ACC112 (cell line): ENCODE measurements around the gene EXD2.
A peak's percentile ranks its signal among the peaks of the same experiment; 100 is the strongest.

Experiments used
- H2AFZ ChIP-seq: fragments of 200-600 bp; sonication (generic); one replicate; pipeline ENCODE4 v1.6.0; 2017; ENCODE audit warnings: antibody characterized with exemption, low read length; ENCODE audit not compliant: unreplicated experiment
- H3K27ac ChIP-seq: fragments of 200-600 bp; sonication (generic); 2 replicates; pipeline ENCODE4 v1.5.1; 2014; ENCODE audit warnings: low read depth, mild to moderate bottlenecking, antibody characterized with exemption, low read length, moderate library complexity
- H3K27me3 ChIP-seq: fragments of 200-600 bp; sonication (generic); 2 replicates; pipeline ENCODE4 v1.6.1; 2014; ENCODE audit warnings: mild to moderate bottlenecking, antibody characterized with exemption, low read length, moderate library complexity, mixed read lengths; ENCODE audit not compliant: insufficient read depth
- H3K36me3 ChIP-seq: fragments of 200-600 bp; sonication (generic); 2 replicates; pipeline ENCODE4 v1.6.1; 2016; ENCODE audit warnings: mild to moderate bottlenecking, antibody characterized with exemption, low read length, moderate library complexity, mixed read lengths; ENCODE audit not compliant: insufficient read depth
- H3K4me1 ChIP-seq: fragments of 200-600 bp; sonication (generic); one replicate; pipeline ENCODE4 v1.6.1; 2016; ENCODE audit warnings: low read length, mixed read lengths; ENCODE audit not compliant: insufficient read depth, unreplicated experiment, control insufficient read depth
- H3K4me3 ChIP-seq: fragments of 200-600 bp; sonication (generic); 2 replicates; pipeline ENCODE4 v1.5.1; 2014; ENCODE audit warnings: mild to moderate bottlenecking, low read depth, low read length
- H3K79me2 ChIP-seq: fragments of 200-600 bp; sonication (generic); one replicate; pipeline ENCODE4 v1.6.0; 2016; ENCODE audit warnings: low read length; ENCODE audit not compliant: control insufficient read depth, unreplicated experiment, insufficient read depth

EXD2 gene, protein sequence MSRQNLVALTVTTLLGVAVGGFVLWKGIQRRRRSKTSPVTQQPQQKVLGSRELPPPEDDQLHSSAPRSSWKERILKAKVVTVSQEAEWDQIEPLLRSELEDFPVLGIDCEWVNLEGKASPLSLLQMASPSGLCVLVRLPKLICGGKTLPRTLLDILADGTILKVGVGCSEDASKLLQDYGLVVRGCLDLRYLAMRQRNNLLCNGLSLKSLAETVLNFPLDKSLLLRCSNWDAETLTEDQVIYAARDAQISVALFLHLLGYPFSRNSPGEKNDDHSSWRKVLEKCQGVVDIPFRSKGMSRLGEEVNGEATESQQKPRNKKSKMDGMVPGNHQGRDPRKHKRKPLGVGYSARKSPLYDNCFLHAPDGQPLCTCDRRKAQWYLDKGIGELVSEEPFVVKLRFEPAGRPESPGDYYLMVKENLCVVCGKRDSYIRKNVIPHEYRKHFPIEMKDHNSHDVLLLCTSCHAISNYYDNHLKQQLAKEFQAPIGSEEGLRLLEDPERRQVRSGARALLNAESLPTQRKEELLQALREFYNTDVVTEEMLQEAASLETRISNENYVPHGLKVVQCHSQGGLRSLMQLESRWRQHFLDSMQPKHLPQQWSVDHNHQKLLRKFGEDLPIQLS

DNA sequence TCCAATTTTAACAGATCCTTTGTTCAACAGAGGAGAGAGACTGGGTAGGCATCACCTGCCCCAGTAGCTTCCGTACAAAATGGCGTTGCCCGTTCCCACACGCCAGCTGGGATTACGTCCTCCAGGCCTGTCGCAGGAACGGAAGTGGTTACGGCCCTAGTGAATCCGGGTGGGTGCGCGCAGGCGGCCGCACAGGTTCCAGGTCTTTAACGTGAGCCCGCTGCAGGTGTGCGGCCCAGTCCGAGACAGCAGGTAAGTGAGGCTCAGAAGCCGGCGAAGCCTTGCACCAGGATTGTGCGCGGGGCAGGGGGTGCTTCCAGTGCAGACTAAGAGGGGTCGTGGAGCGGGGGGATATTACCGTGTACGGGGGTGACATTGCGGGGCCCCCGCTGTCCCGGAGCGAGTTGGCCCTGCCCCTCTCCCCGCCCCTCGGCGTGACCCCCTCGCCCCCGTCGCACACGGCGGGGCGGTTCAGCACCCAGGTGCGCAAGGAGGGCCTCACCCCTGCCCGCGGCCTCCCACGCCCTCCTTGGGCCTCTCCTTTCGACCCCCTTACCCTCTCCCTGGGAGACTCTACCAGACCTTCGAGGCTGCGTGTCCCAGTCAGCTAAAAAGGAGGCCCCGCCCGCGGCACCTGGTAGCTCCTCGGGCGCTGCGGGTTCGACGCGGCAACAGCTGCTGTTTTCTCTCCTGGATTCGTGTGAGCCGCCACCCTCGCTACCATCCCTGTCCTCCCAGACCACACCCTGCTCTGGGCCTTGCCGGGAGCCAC lies at the start of gene EXD2:
EXD2 (plus strand) TSS at position 159 of the 772 bp plus-strand sequence. CDS start 17,973 bp downstream, outside the sequence.
- Histone ChIP-seq H3K36me3 (no peaks in the 10 kb centered on the region), H3K27ac (no peak within 1 kb of the TSS), H2AFZ (peak within 1 kb of the TSS; percentile 93), H3K4me1 (peaks cover 4% of the 10 kb centered on the region), H3K27me3 (no peaks in the 10 kb centered on the region), H3K79me2 (peaks cover 11% of the 10 kb centered on the region), H3K4me3 (peak within 1 kb of the TSS; percentile 93)

DNA sequence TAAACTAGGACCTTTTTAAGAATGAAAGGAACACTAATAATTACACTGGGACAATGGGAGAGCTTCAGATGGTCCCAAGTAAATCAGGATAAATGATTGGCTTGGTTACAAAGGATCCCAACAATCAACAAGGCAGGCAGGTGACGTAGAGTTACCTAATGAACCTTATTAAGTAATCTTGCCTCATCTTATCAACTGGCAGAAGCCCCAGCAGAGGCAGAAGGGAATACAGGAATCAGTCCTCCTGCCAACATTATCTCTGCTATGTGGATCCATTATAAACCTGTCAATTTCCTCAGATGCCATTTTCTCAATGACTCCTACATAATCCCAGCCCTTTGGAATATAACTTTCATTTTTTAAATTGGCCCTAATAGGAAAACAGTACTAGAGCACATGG lies 49.7 kb upstream of the EXD2 start:
- H3K27ac ChIP-seq, result no peak overlapping the region
- H3K27me3 ChIP-seq, result no peaks in the 10 kb centered on the region
- no peak overlapping the region for H3K4me3 ChIP-seq
- H3K36me3 ChIP-seq, result no peaks in the 10 kb centered on the region
- no peak overlapping the region for H2AFZ ChIP-seq
- peaks cover 49% of the 10 kb centered on the region for H3K79me2 ChIP-seq
- peaks cover 14% of the 10 kb centered on the region for H3K4me1 ChIP-seq

DNA sequence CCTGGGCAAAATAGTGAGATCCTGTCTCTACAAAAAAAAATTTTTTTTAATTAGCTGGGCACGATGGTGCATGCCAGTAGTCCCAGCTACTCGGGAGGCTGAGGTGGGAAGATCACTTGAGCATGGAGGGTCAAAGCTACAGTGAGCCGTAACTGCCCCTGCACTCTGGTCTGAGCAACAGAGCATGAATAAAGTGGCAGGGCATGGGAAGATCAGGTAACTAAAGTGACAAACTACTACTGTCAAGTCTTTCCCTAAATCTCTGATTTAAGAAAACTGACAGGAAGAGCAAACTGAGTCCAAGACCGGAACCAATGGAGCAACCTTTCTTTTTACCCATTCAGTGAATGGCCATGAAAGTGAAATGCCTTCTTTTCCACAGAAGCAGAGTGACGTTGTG lies 49.2 kb upstream of the EXD2 start:
- no peak overlapping the region for H3K4me3 ChIP-seq
- peaks cover 51% of the 10 kb centered on the region for H3K79me2 ChIP-seq
- H3K36me3 ChIP-seq, result peaks cover 4% of the 10 kb centered on the region; the same call in 1 of the 2 replicates
- H3K27me3 ChIP-seq, result no peaks in the 10 kb centered on the region
- H3K27ac ChIP-seq, result no peak overlapping the region
- H2AFZ ChIP-seq, result no peak overlapping the region
- peaks cover 14% of the 10 kb centered on the region for H3K4me1 ChIP-seq

DNA sequence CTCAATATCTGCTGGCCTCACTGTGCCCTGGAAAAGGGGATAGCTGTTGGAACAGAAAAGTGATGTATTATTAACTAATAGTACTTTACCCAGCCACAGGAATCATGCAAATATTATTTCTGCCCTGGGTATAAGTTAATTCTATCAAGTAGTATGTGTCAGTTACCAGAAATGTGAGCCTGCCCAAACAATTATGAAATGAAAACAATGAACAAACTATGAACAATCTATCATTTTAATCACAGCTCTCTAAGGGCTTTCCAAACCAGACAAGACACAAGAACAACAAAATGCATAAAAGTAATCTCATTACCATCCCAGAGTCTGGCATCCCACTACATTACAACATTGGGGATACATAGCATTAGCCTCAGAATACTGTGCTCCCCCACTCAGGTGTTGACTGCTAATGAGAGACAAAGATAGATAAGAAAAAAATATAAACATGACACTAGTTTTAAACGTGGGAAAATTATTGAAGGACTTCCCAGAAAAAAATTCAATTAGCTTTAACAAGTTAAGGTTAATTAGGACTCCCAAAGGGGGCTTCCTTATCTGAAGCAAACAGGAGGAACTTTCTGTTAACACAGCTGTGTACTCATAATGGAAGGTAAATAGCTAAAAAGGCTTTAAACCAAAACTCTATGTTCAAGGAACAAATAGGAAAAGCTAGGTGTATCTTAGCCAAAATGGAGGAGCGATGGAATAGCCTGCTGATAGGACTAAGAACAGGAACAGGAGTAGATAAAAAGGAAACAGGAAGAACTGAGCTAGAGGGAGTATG lies 41.6 kb upstream of the EXD2 start:
- peak overlapping the region; percentile 37 for H3K4me3 ChIP-seq
- H3K27ac ChIP-seq, result peak overlapping the region; percentile 39

DNA sequence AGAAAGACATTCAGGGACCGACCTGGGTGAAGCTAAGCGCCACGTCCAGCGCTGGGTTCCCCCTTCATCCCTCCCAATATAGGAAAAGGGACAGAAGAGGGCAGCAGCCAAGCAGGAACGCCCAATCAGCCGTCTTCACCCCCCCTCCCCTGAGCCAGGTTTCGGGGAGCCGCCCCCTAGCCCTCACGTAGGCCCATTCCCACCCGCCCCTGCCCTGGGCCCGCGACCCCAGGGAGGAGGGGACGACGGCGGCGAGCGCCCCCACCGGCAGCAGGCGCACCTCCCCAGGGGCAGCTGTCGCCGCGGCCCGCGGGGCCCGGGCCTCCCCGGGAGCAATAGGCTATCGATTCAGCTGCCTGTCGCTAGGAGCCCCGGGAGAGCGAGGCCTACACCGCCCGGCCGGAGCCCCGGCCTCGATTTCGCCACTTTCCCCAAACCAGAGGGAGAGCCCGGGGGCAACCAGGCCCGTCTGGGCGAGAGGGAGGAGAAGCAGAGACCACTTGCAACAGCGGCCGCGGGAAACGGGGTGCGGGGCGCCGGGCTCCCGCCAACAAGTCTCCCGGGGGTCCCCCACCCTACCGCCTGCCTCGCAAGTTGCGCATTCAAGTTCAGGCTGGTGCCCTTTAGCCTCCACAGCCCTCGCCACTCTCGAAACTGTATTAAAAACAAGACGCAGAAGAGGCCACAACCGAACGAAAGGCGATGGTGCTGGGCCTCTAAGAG lies 39.7 kb upstream of the EXD2 start:
- peaks cover 55% of the 10 kb centered on the region for H3K79me2 ChIP-seq
- peak overlapping the region; percentile 91 for H2AFZ ChIP-seq
- peak overlapping the region; percentile 63 for H3K27ac ChIP-seq
- H3K27me3 ChIP-seq, result no peaks in the 10 kb centered on the region
- peaks cover 26% of the 10 kb centered on the region for H3K4me1 ChIP-seq
- H3K36me3 ChIP-seq, result peaks cover 18% of the 10 kb centered on the region; the same call in 1 of the 2 replicates
- H3K4me3 ChIP-seq, result peak overlapping the region; percentile 92

More for the DNA sequence above, 41.6 kb upstream of the EXD2 start:
- peaks cover 26% of the 10 kb centered on the region for H3K4me1 ChIP-seq
- H3K27me3 ChIP-seq, result no peaks in the 10 kb centered on the region
- H3K79me2 ChIP-seq, result peaks cover 69% of the 10 kb centered on the region
- H3K36me3 ChIP-seq, result peaks cover 18% of the 10 kb centered on the region; the same call in 1 of the 2 replicates
- H2AFZ ChIP-seq, result no peak overlapping the region

DNA sequence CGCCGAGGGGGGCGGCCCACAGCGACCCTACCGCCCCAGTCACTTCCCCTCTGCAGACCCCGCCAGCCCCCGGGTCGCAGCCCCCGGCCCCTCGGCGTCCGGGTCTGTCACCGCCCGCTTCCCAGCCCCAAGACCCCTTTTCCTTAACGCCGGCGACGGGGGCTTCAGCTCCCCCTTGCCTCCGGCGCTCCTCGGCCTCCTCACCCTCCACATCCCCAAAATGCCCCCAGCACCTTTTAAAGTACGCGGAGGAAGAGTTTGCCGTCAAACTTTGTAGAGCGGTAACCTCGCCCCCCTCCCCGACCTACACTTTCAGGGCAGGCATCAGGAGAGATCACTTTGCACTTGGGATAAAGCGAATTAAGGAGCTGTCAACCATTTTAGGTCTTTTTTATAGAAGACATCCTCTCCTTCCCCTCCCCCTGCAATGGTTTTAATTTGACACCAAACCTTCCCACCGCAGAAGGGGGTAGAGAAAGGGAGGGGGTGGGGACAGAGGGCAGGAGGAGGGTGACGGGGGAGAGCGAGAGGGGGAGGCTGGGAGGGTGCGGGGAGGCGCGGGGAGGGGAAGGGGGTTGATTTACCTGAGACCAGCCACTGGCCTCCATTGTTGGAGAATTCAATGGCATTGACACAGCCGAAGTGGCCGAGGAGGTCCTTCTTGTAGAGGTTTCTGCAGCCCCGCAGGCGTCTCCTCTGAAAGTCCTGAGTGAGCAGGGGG lies 39.0 kb upstream of the EXD2 start:
- H3K27me3 ChIP-seq, result no peaks in the 10 kb centered on the region
- H3K4me1 ChIP-seq, result peaks cover 26% of the 10 kb centered on the region
- H3K4me3 ChIP-seq, result peak overlapping the region; percentile 92
- peaks cover 12% of the 10 kb centered on the region; the same call in 1 of the 2 replicates for H3K36me3 ChIP-seq
- H2AFZ ChIP-seq, result peak overlapping the region; percentile 91
- H3K79me2 ChIP-seq, result peaks cover 47% of the 10 kb centered on the region
- H3K27ac ChIP-seq, result peak overlapping the region; percentile 63

DNA sequence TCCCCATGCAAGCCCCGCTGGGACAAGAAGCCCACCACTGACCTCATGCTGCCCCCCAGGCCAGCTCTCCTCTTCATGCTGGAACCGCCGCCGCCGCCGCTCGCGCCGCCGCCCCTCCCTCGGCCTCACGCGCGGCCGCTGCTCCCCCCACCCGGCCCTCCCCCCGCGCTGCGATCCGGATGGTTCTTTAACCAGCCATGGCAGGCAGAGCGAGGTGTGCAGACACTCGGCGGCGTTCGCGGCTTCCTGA lies 38.5 kb upstream of the EXD2 start, which contains the start of gene DCAF5:
DCAF5 (minus strand) TSS at position 218 of the 250 bp plus-strand sequence; CDS start at position 77, 141 bp downstream.
- peak within 1 kb of the TSS; percentile 91 for H2AFZ ChIP-seq
- no peaks in the 10 kb centered on the region for H3K27me3 ChIP-seq
- H3K27ac ChIP-seq, result peak within 1 kb of the TSS; percentile 63
- H3K4me1 ChIP-seq, result peaks cover 26% of the 10 kb centered on the region
- peak within 1 kb of the TSS; percentile 92 for H3K4me3 ChIP-seq
- H3K36me3 ChIP-seq, result peaks cover 8% of the 10 kb centered on the region; the same call in 1 of the 2 replicates
- H3K79me2 ChIP-seq, result peaks cover 43% of the 10 kb centered on the region

DNA sequence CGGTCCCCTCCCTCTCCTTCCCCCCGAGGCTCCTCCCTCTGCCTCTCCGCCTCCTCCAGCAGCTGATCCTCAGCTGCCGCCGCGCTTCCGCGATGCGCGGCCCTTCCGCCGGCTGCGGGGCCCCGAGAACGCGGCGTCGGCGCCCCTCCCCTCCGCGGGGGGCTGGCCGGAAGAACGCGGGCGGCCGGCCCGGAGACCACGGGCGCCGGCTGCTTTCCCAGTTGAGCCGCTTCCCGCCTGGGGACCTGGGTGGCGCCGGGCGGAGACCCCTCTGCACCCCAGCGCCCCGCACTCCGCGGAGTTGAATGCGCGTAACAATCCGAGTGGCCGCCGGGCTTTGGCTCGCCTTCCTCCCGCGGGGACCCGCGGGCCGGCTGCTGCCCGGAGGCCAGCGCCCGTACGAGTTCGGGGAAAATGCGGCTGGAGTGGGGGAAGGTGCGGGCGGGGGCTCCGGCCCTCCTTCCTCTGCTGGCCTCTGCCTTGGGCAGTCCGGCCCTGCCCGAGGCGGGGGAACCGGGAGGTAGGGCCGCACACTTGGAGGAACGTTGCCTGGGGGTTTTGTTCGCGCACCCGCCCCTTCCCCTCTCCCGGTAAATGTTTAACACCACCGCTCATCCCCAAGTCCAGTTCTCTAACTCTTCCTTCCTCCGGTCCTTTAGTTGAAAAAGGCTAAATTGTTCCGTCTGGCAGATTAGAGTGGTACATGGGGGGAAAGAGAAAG lies 38.0 kb upstream of the EXD2 start:
- Histone ChIP-seq H2AFZ (peak overlapping the region; percentile 77), H3K27me3 (no peaks in the 10 kb centered on the region), H3K79me2 (peaks cover 38% of the 10 kb centered on the region), H3K27ac (peak overlapping the region; percentile 22), H3K4me1 (peaks cover 26% of the 10 kb centered on the region), H3K4me3 (peak overlapping the region; percentile 92), H3K36me3 (peaks cover 8% of the 10 kb centered on the region; the same call in 1 of the 2 replicates)

DNA sequence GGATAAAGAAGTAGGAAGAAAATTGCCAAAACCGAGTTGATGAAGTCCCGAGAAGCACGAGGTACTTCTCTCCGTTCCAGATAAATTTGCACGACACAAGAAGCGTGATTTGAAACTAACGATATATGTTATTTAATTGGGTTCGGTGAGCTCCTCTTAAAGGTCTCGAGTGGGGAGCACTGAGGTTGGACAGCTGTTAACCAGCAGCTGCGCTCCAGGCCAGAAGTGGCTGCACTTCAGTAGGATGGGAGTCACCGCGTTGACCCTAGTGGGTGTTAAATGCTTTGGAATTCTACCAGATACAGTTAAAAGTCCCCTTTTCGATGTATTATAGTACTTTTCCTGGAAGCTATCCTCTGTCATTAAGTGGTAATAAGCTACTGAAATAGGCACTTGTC lies 37.4 kb upstream of the EXD2 start:
- Histone ChIP-seq H3K27me3 (no peaks in the 10 kb centered on the region), H2AFZ (peak overlapping the region; percentile 77), H3K79me2 (peaks cover 34% of the 10 kb centered on the region), H3K4me3 (peak overlapping the region; percentile 92), H3K36me3 (0 out of 2 replicates have a peak, but pooled peaks cover 4% of the 10 kb centered on the region), H3K27ac (peak overlapping the region; percentile 22), H3K4me1 (peaks cover 22% of the 10 kb centered on the region)
